ENCODE measurements around the gene GPATCH8.

Gene GPATCH8

DNA sequence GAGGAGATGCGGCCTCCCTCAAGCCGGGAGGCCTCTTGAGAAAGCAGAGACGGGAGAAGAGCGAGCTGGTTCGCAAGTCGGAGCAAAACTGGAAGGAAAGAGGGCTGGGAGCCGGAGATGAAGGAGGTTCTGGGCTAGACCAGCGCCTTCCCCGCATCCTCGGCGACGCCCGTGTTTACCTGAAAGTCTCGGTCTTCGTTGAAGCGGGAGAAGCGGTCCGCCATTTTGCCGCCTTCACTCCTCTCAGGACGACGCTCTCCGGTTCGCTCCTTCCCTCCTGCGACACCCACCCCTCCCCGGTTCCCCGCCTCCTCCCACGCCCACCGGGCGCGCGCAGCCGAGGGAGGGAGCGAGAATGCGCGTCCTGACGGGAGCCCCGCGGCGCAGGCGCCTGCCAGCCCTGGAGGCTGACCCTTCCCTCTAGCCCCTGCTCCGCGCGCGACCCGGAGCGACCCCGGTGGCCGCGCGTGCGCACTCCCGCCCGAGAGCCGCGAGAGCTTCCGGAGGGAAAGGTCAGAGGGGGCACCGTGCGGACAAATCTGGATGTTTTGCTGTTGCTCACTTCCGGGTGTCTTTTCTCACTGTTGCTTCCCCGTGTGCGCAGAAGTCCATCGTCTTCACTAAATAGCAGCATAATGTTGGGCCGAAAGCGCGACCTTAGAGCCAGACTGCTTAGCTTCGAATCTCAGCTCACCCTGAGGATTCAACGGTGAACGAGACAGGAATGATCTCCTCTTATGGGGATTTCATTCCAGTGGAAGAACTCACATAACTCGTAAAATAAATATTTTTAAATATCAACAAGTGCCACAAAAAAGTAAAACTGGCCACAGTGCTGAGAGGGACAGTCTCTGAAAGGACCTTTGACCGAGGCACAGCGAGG is at the start of gene GPATCH8 (continued):
- TF ChIP-seq, protein P1, sequence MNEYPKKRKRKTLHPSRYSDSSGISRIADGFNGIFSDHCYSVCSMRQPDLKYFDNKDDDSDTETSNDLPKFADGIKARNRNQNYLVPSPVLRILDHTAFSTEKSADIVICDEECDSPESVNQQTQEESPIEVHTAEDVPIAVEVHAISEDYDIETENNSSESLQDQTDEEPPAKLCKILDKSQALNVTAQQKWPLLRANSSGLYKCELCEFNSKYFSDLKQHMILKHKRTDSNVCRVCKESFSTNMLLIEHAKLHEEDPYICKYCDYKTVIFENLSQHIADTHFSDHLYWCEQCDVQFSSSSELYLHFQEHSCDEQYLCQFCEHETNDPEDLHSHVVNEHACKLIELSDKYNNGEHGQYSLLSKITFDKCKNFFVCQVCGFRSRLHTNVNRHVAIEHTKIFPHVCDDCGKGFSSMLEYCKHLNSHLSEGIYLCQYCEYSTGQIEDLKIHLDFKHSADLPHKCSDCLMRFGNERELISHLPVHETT (tag by site-specific recombination; IDR thresholded peaks at IDR 0.05) = 0 out of 2 replicates have a peak, but pooled peaks have one; percentile 57
- TF ChIP-seq, protein P2, sequence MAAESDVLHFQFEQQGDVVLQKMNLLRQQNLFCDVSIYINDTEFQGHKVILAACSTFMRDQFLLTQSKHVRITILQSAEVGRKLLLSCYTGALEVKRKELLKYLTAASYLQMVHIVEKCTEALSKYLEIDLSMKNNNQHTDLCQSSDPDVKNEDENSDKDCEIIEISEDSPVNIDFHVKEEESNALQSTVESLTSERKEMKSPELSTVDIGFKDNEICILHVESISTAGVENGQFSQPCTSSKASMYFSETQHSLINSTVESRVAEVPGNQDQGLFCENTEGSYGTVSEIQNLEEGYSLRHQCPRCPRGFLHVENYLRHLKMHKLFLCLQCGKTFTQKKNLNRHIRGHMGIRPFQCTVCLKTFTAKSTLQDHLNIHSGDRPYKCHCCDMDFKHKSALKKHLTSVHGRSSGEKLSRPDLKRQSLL (tag by site-specific recombination; IDR thresholded peaks at IDR 0.05) = 0 out of 2 replicates have a peak, but pooled peaks have one; percentile 16
- TF ChIP-seq, protein P3, sequence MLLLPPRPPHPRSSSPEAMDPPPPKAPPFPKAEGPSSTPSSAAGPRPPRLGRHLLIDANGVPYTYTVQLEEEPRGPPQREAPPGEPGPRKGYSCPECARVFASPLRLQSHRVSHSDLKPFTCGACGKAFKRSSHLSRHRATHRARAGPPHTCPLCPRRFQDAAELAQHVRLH (tag by site-specific recombination; IDR thresholded peaks at IDR 0.05) = no peak
- TF ChIP-seq ZNF19 (tag by site-specific recombination; IDR thresholded peaks at IDR 0.05; ENCODE audit: low read depth) = no peak
- TF ChIP-seq GLIS2 (tag by site-specific recombination; IDR thresholded peaks at IDR 0.05) = peak; percentile 38; the same call in 1 of the 2 replicates
- peak; percentile 69; the same call in 1 of the 2 replicates for TF ChIP-seq BCL11A (tag by site-specific recombination; IDR thresholded peaks at IDR 0.05; ENCODE audit: low read depth)
- TF ChIP-seq, protein P4, sequence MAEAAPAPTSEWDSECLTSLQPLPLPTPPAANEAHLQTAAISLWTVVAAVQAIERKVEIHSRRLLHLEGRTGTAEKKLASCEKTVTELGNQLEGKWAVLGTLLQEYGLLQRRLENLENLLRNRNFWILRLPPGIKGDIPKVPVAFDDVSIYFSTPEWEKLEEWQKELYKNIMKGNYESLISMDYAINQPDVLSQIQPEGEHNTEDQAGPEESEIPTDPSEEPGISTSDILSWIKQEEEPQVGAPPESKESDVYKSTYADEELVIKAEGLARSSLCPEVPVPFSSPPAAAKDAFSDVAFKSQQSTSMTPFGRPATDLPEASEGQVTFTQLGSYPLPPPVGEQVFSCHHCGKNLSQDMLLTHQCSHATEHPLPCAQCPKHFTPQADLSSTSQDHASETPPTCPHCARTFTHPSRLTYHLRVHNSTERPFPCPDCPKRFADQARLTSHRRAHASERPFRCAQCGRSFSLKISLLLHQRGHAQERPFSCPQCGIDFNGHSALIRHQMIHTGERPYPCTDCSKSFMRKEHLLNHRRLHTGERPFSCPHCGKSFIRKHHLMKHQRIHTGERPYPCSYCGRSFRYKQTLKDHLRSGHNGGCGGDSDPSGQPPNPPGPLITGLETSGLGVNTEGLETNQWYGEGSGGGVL (tag by site-specific recombination; IDR thresholded peaks at IDR 0.05) = peak; percentile 95
- peak; percentile 98 for TF ChIP-seq ZXDB (tag by site-specific recombination; IDR thresholded peaks at IDR 0.05)
- TF ChIP-seq OVOL3 (tag by site-specific recombination; IDR thresholded peaks at IDR 0.05) = no peak
- no peak for TF ChIP-seq ZNF707 (tag by site-specific recombination; IDR thresholded peaks at IDR 0.05)
- TF ChIP-seq ZFP37 (tag by site-specific recombination; IDR thresholded peaks at IDR 0.05) = peak; percentile 49; the same call in 1 of the 2 replicates
- TF ChIP-seq, protein P5, sequence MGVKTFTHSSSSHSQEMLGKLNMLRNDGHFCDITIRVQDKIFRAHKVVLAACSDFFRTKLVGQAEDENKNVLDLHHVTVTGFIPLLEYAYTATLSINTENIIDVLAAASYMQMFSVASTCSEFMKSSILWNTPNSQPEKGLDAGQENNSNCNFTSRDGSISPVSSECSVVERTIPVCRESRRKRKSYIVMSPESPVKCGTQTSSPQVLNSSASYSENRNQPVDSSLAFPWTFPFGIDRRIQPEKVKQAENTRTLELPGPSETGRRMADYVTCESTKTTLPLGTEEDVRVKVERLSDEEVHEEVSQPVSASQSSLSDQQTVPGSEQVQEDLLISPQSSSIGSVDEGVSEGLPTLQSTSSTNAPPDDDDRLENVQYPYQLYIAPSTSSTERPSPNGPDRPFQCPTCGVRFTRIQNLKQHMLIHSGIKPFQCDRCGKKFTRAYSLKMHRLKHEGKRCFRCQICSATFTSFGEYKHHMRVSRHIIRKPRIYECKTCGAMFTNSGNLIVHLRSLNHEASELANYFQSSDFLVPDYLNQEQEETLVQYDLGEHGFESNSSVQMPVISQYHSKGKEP (tag by site-specific recombination; IDR thresholded peaks at IDR 0.05) = no peak
- TF ChIP-seq ZNF366 (tag by site-specific recombination; conservative IDR thresholded peaks at IDR 0.05) = peak; percentile 91
- TF ChIP-seq ZNF239 (tag by site-specific recombination; IDR thresholded peaks at IDR 0.05) = no peak
- TF ChIP-seq, protein P6, sequence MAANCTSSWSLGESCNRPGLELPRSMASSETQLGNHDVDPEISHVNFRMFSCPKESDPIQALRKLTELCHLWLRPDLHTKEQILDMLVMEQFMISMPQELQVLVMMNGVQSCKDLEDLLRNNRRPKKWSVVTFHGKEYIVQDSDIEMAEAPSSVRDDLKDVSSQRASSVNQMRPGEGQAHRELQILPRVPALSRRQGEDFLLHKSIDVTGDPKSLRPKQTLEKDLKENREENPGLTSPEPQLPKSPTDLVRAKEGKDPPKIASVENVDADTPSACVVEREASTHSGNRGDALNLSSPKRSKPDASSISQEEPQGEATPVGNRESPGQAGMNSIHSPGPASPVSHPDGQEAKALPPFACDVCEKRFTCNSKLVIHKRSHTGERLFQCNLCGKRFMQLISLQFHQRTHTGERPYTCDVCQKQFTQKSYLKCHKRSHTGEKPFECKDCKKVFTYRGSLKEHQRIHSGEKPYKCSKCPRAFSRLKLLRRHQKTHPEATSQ (tag by site-specific recombination; IDR thresholded peaks at IDR 0.05) = peak; percentile 78; the same call in 1 of the 2 replicates
- TF ChIP-seq ZNF248 (tag by site-specific recombination; IDR thresholded peaks at IDR 0.05) = no peak
- TF ChIP-seq, protein P7, sequence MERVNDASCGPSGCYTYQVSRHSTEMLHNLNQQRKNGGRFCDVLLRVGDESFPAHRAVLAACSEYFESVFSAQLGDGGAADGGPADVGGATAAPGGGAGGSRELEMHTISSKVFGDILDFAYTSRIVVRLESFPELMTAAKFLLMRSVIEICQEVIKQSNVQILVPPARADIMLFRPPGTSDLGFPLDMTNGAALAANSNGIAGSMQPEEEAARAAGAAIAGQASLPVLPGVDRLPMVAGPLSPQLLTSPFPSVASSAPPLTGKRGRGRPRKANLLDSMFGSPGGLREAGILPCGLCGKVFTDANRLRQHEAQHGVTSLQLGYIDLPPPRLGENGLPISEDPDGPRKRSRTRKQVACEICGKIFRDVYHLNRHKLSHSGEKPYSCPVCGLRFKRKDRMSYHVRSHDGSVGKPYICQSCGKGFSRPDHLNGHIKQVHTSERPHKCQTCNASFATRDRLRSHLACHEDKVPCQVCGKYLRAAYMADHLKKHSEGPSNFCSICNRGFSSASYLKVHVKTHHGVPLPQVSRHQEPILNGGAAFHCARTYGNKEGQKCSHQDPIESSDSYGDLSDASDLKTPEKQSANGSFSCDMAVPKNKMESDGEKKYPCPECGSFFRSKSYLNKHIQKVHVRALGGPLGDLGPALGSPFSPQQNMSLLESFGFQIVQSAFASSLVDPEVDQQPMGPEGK (tag by site-specific recombination; IDR thresholded peaks at IDR 0.05) = peak; percentile 87
- TF ChIP-seq SCRT2 (tag by site-specific recombination; IDR thresholded peaks at IDR 0.05) = peak; percentile 99
- TF ChIP-seq, protein P8, sequence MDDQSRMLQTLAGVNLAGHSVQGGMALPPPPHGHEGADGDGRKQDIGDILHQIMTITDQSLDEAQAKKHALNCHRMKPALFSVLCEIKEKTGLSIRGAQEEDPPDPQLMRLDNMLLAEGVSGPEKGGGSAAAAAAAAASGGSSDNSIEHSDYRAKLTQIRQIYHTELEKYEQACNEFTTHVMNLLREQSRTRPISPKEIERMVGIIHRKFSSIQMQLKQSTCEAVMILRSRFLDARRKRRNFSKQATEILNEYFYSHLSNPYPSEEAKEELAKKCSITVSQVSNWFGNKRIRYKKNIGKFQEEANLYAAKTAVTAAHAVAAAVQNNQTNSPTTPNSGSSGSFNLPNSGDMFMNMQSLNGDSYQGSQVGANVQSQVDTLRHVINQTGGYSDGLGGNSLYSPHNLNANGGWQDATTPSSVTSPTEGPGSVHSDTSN (CRISPR knock-in tag; IDR thresholded peaks at IDR 0.05) = peak; percentile 55; the same call in 1 of the 2 replicates
- TF ChIP-seq SP7 (tag by site-specific recombination; IDR thresholded peaks at IDR 0.05) = peak; percentile 57; the same call in 1 of the 2 replicates
- no peak for TF ChIP-seq ZNF658 (tag by site-specific recombination; IDR thresholded peaks at IDR 0.05)
- TF ChIP-seq, protein P9, sequence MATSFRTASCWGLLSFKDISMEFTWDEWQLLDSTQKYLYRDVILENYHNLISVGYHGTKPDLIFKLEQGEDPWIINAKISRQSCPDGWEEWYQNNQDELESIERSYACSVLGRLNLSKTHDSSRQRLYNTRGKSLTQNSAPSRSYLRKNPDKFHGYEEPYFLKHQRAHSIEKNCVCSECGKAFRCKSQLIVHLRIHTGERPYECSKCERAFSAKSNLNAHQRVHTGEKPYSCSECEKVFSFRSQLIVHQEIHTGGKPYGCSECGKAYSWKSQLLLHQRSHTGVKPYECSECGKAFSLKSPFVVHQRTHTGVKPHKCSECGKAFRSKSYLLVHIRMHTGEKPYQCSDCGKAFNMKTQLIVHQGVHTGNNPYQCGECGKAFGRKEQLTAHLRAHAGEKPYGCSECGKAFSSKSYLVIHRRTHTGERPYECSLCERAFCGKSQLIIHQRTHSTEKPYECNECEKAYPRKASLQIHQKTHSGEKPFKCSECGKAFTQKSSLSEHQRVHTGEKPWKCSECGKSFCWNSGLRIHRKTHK (tag by site-specific recombination; IDR thresholded peaks at IDR 0.05) = no peak
- no peak for TF ChIP-seq ZNF701 (tag by site-specific recombination; IDR thresholded peaks at IDR 0.05)
- peak; percentile 94 for TF ChIP-seq KLF8 (tag by site-specific recombination; IDR thresholded peaks at IDR 0.05)
- peak; percentile 96 for TF ChIP-seq ZNF335 (tag by site-specific recombination; conservative IDR thresholded peaks at IDR 0.05)
- no peak for TF ChIP-seq ZNF768 (tag by site-specific recombination; IDR thresholded peaks at IDR 0.05)
